ENCODE results near the gene TAS2R10. TPM values are rescaled to one million over a fixed set of nuclear protein-coding genes. Genes with fewer than 3 reads are reported as not detected.
A peak's percentile ranks its signal among the peaks of the same experiment; 100 is the strongest.

TAS2R10 gene, protein sequence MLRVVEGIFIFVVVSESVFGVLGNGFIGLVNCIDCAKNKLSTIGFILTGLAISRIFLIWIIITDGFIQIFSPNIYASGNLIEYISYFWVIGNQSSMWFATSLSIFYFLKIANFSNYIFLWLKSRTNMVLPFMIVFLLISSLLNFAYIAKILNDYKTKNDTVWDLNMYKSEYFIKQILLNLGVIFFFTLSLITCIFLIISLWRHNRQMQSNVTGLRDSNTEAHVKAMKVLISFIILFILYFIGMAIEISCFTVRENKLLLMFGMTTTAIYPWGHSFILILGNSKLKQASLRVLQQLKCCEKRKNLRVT
- total RNA-seq (under 1 TPM in 3 of 4 donors, not detected in 1; 0.23 to 0.56 (median 0.31) TPM), polyA plus RNA-seq (not detected)
- long read RNA-seq, donor 1, result 0 reads
- long read RNA-seq, donor 2, result 0 reads
- long read RNA-seq, donor 3, result 0 reads
- long read RNA-seq, donor 4, result 0 reads

- Histone ChIP-seq H3K9me3 (ENCODE audit: control insufficient read depth, low read length) (no peaks in the 10 kb centered on the region), H3K27me3 (ENCODE audit: control insufficient read depth, insufficient read depth) (no peaks in the 10 kb centered on the region), H3K4me3 (ENCODE audit: low read length) (no peak within 1 kb of the TSS), H3K4me1 (ENCODE audit: control insufficient read depth, insufficient read depth, low read length) (no peaks in the 10 kb centered on the region), H3K27ac (ENCODE audit: low read length) (no peak within 1 kb of the TSS)
- no peak for DNase-seq
- 86% methylated on average over 3 of the region's 3 CpGs for WGBS
- no peak for ATAC-seq
- intact Hi-C loops (cut with DNase I), result no loop called here
Observed at GRCh38 chr12:10826258-10826657, at the start of gene TAS2R10. Gene TAS2R10, minus strand, starts transcription at chr12:10826358. Its CDS starts 89 bp downstream, at chr12:10826269.

- WGBS, result 20% methylated on average over 2 of the region's 2 CpGs
- Histone ChIP-seq H3K4me3 (ENCODE audit: low read length) (no peak overlapping the region), H3K9me3 (ENCODE audit: control insufficient read depth, low read length) (no peaks in the 10 kb centered on the region), H3K27me3 (ENCODE audit: control insufficient read depth, insufficient read depth) (no peaks in the 10 kb centered on the region), H3K27ac (ENCODE audit: low read length) (no peak overlapping the region), H3K4me1 (ENCODE audit: control insufficient read depth, insufficient read depth, low read length) (peaks cover 2% of the 10 kb centered on the region)
- ATAC-seq, result no peak
- no peak for DNase-seq
- intact Hi-C loops (cut with DNase I), result no loop called here
Observed at GRCh38 chr12:10873378-10873777, 47.2 kb upstream of the TAS2R10 start.

- intact Hi-C loops (cut with DNase I), result no loop called here
- H3K4me1 ChIP-seq (ENCODE audit: control insufficient read depth, insufficient read depth, low read length), result no peaks in the 10 kb centered on the region
- H3K27me3 ChIP-seq (ENCODE audit: control insufficient read depth, insufficient read depth), result no peaks in the 10 kb centered on the region
- no peak overlapping the region for H3K27ac ChIP-seq (ENCODE audit: low read length)
- H3K9me3 ChIP-seq (ENCODE audit: control insufficient read depth, low read length), result no peaks in the 10 kb centered on the region
- ATAC-seq (no peak), DNase-seq (no peak)
- H3K4me3 ChIP-seq (ENCODE audit: low read length), result no peak overlapping the region
- 67% methylated on average over 2 of the region's 2 CpGs for WGBS
Observed at GRCh38 chr12:10867381-10867780, 41.2 kb upstream of the TAS2R10 start.

DNA sequence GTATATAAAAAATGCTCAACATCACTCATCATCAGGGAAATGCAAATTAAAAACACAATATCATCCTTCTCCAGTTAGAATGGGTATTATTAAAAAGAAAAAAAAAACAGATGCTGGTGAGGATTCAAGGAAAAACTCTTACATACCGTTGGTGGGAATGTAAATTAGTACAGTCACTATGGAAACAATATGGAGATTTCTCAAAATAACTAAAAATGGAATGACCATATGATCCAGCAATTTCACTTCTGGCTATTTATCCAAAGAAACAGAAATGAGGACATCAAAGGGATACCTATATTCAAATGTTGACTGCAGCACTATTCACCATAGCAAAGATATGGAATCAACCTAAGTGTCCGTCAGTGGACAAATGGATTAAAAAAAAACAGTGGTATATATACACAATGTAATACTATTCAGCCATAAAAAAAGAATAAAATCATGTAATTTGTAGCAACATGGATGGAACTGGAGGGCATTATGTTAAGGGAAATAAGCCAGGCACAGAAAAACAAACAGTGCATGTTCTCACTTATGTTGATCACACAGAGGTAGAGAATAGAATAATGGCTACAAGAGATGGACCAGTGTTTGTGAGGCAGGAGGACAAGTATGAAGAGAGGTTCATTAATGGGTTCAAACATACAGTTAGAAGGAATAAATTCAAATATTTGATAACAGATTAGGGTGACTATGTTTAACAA lies 37.5 kb upstream of the TAS2R10 start:
- Histone ChIP-seq H3K27me3 (ENCODE audit: control insufficient read depth, insufficient read depth) (no peaks in the 10 kb centered on the region), H3K27ac (ENCODE audit: low read length) (no peak overlapping the region), H3K9me3 (ENCODE audit: control insufficient read depth, low read length) (no peaks in the 10 kb centered on the region), H3K4me1 (ENCODE audit: control insufficient read depth, insufficient read depth, low read length) (no peaks in the 10 kb centered on the region), H3K4me3 (ENCODE audit: low read length) (no peak overlapping the region)
- DNase-seq, result no peak
- intact Hi-C loops (cut with DNase I), result no loop called here
- 90% methylated on average over 2 of the region's 2 CpGs for WGBS
- no peak for ATAC-seq

DNA sequence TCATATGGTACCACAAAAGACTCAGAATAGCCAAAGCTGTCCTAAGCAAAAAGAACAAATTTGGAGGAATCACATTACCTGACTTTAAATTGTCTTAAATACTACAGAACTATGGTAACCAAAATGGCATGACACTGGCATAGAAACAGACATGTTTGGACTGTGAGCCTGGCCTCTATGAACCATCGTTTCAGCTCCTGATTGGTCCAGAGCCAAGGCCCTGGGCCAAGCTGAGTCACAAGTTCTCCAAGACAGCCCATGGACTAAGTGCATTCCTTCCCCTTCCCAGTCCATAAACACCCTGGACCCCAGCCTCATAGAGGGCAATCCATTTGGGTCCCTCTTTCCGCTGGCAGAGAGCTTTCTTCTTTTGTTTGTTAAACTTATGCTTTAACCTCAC lies 35.2 kb upstream of the TAS2R10 start:
- intact Hi-C loops (cut with DNase I), result no loop called here
- H3K9me3 ChIP-seq (ENCODE audit: control insufficient read depth, low read length), result no peaks in the 10 kb centered on the region
- H3K27ac ChIP-seq (ENCODE audit: low read length), result no peak overlapping the region
- 81% methylated on average over 2 of the region's 2 CpGs for WGBS
- no peak for DNase-seq
- H3K27me3 ChIP-seq (ENCODE audit: control insufficient read depth, insufficient read depth), result no peaks in the 10 kb centered on the region
- ATAC-seq, result no peak
- H3K4me1 ChIP-seq (ENCODE audit: control insufficient read depth, insufficient read depth, low read length), result no peaks in the 10 kb centered on the region
- no peak overlapping the region for H3K4me3 ChIP-seq (ENCODE audit: low read length)

- Histone ChIP-seq H3K27me3 (ENCODE audit: control insufficient read depth, insufficient read depth) (no peaks in the 10 kb centered on the region), H3K27ac (ENCODE audit: low read length) (no peak overlapping the region), H3K9me3 (ENCODE audit: control insufficient read depth, low read length) (peaks cover 2% of the 10 kb centered on the region), H3K4me3 (ENCODE audit: low read length) (no peak overlapping the region), H3K4me1 (ENCODE audit: control insufficient read depth, insufficient read depth, low read length) (peaks cover 3% of the 10 kb centered on the region)
- ATAC-seq (no peak), DNase-seq (no peak)
- 98% methylated on average over 2 of the region's 2 CpGs for WGBS
- intact Hi-C loops (cut with DNase I), result no loop called here
Observed at GRCh38 chr12:10855807-10856206, 29.6 kb upstream of the TAS2R10 start.

DNA sequence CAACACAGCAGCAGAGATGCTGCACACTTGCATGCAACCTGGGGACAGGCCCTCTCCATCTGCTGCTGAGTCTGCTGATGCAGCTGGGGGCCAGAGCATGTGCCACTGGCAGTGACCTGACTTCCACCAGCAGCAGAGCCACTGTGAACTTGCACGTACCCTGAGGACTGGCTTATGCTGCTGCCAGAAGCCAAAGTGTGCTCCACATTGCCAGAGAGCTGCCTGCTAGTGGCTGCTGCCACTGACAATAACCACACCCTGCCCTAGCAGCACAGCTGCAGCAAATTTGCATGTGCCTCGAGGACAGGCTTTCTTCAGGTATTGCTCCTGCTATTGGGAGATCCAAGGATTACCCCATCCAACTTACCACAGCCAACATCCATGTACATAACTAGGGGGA lies 27.6 kb upstream of the TAS2R10 start:
- DNase-seq (peak in 1 of 3 donors; percentile 32), ATAC-seq (no peak)
- intact Hi-C loops (cut with DNase I), result no loop called here
- peaks cover 3% of the 10 kb centered on the region for H3K4me1 ChIP-seq (ENCODE audit: control insufficient read depth, insufficient read depth, low read length)
- no peak overlapping the region for H3K4me3 ChIP-seq (ENCODE audit: low read length)
- no peak overlapping the region for H3K27ac ChIP-seq (ENCODE audit: low read length)
- H3K9me3 ChIP-seq (ENCODE audit: control insufficient read depth, low read length), result peaks cover 2% of the 10 kb centered on the region
- no peaks in the 10 kb centered on the region for H3K27me3 ChIP-seq (ENCODE audit: control insufficient read depth, insufficient read depth)
- WGBS, result 82% methylated on average over 2 of the region's 2 CpGs

GRCh38 chr12:10851243-10851858 lies 25.2 kb upstream of the TAS2R10 start:
- 81% methylated on average over 4 of the region's 4 CpGs for WGBS
- no peak for ATAC-seq

GRCh38 chr12:10849425-10849878 lies 23.3 kb upstream of the TAS2R10 start, which contains the start of gene PRR4:
Gene PRR4, minus strand, starts transcription at chr12:10849475. Its CDS starts 38 bp downstream, at chr12:10849437.
- no peaks in the 10 kb centered on the region for H3K9me3 ChIP-seq (ENCODE audit: control insufficient read depth, low read length)
- intact Hi-C loops (cut with DNase I), result no loop called here
- WGBS, result 91% methylated on average over 4 of the region's 4 CpGs
- no peaks in the 10 kb centered on the region for H3K27me3 ChIP-seq (ENCODE audit: control insufficient read depth, insufficient read depth)
- no peak within 1 kb of the TSS for H3K4me3 ChIP-seq (ENCODE audit: low read length)
- no peak for ATAC-seq
- no peak within 1 kb of the TSS for H3K27ac ChIP-seq (ENCODE audit: low read length)
- no peak for DNase-seq
- H3K4me1 ChIP-seq (ENCODE audit: control insufficient read depth, insufficient read depth, low read length), result peaks cover 3% of the 10 kb centered on the region

More at GRCh38 chr12:10851243-10851858, 25.2 kb upstream of the TAS2R10 start:
- H3K27me3 ChIP-seq (ENCODE audit: control insufficient read depth, insufficient read depth), result no peaks in the 10 kb centered on the region
- H3K4me1 ChIP-seq (ENCODE audit: control insufficient read depth, insufficient read depth, low read length), result peaks cover 3% of the 10 kb centered on the region
- H3K27ac ChIP-seq (ENCODE audit: low read length), result no peak overlapping the region
- H3K9me3 ChIP-seq (ENCODE audit: control insufficient read depth, low read length), result peaks cover 2% of the 10 kb centered on the region
- no peak overlapping the region for H3K4me3 ChIP-seq (ENCODE audit: low read length)
- no peak for DNase-seq
- intact Hi-C loops (cut with DNase I), result no loop called here

- Histone ChIP-seq H3K4me1 (ENCODE audit: control insufficient read depth, insufficient read depth, low read length) (peaks cover 3% of the 10 kb centered on the region), H3K4me3 (ENCODE audit: low read length) (no peak overlapping the region), H3K27me3 (ENCODE audit: control insufficient read depth, insufficient read depth) (no peaks in the 10 kb centered on the region), H3K9me3 (ENCODE audit: control insufficient read depth, low read length) (no peaks in the 10 kb centered on the region), H3K27ac (ENCODE audit: low read length) (no peak overlapping the region)
- WGBS, result 31% methylated on average over 2 of the region's 2 CpGs
- ATAC-seq (no peak), DNase-seq (no peak)
- intact Hi-C loops (cut with DNase I), result no loop called here
Observed at GRCh38 chr12:10847744-10848143, 21.6 kb upstream of the TAS2R10 start.

- Histone ChIP-seq H3K4me3 (ENCODE audit: low read length) (no peak overlapping the region), H3K9me3 (ENCODE audit: control insufficient read depth, low read length) (no peaks in the 10 kb centered on the region), H3K27ac (ENCODE audit: low read length) (no peak overlapping the region), H3K4me1 (ENCODE audit: control insufficient read depth, insufficient read depth, low read length) (no peaks in the 10 kb centered on the region), H3K27me3 (ENCODE audit: control insufficient read depth, insufficient read depth) (no peaks in the 10 kb centered on the region)
- ATAC-seq, result no peak
- intact Hi-C loops (cut with DNase I), result no loop called here
- no peak for DNase-seq
- WGBS, result 97% methylated on average over 2 of the region's 2 CpGs
Observed at GRCh38 chr12:10842862-10843261, 16.7 kb upstream of the TAS2R10 start.

All from right cardiac atrium (tissue), 5 donors.